Measurements from ENCODE around the gene ING3. TPM values are rescaled to one million over a fixed set of nuclear protein-coding genes. Genes with fewer than 3 reads are reported as not detected.

The ING3 gene
- total RNA-seq, 2 donors from 2014 or later = 12.6 to 14.9 TPM

DNA sequence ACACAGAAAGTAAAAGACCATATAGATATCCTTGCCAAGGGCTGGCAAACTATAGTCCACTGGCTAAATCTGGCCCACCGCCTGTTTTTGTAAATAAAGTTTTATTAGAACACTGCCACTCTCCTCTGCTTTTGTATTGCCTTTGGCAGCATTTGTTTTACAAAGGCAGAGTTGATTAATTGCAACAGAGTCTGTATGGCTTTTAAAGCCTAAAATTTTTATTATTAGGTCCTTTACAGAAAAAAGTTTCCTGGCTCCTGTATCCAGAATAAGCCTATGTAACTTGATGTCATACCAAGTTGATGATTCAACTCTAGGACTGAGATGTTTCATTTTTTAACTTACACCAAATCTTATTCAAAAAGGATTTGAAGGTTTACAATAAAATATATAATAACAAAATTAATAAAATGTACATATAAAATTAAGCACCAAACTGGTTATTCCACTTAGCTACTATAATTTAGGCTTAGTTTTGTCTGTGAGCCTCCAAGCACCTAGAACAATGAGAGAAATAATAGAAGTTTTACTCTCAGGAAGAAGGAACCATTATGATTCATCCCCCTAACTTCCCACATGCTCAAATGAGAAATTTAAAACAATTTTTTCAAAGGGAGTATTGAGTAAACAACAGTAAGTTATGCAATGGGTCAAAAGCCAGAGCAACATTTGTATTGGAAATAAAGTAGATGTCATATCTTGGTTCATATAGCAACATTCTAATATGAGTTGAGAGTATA lies 69.8 kb downstream of the ING3 start:
- H3K9me3 Mint-ChIP-seq = no peaks in the 10 kb centered on the region
- Histone ChIP-seq H3K9me3 (ENCODE audit: control insufficient read depth, low read length) (no peaks in the 10 kb centered on the region), H3K27me3 (ENCODE audit: control insufficient read depth, insufficient read depth, low read length, poor library complexity, severe bottlenecking) (no peaks in the 10 kb centered on the region), H3K4me3 (ENCODE audit: low read length) (no peak overlapping the region), H3K36me3 (ENCODE audit: control insufficient read depth, insufficient read depth, low read length) (no peaks in the 10 kb centered on the region), H3K9ac (ENCODE audit: extremely low read depth, low read length, poor library complexity, severe bottlenecking) (no peak overlapping the region), H3K4me1 (ENCODE audit: control insufficient read depth, insufficient read depth, low read length) (no peaks in the 10 kb centered on the region), H3K27ac (ENCODE audit: low read depth, low read length) (no peak overlapping the region)
- peaks cover 16% of the 10 kb centered on the region for H3K4me1 Mint-ChIP-seq
- H3K27ac Mint-ChIP-seq = no peak overlapping the region
- no peak overlapping the region for H3K4me3 Mint-ChIP-seq
- DNase-seq = no peak
- 90 to 100% methylated on average over 1 of the region's 1 CpG for WGBS, 2 experiments (ENCODE audit: insufficient coverage in 1 of 2, insufficient read length in 1 of 2)
- H3K27me3 Mint-ChIP-seq (ENCODE audit: insufficient read depth) = no peaks in the 10 kb centered on the region
- no peaks in the 10 kb centered on the region for H3K36me3 Mint-ChIP-seq (ENCODE audit: low read depth)
- TF ChIP-seq, protein P1, sequence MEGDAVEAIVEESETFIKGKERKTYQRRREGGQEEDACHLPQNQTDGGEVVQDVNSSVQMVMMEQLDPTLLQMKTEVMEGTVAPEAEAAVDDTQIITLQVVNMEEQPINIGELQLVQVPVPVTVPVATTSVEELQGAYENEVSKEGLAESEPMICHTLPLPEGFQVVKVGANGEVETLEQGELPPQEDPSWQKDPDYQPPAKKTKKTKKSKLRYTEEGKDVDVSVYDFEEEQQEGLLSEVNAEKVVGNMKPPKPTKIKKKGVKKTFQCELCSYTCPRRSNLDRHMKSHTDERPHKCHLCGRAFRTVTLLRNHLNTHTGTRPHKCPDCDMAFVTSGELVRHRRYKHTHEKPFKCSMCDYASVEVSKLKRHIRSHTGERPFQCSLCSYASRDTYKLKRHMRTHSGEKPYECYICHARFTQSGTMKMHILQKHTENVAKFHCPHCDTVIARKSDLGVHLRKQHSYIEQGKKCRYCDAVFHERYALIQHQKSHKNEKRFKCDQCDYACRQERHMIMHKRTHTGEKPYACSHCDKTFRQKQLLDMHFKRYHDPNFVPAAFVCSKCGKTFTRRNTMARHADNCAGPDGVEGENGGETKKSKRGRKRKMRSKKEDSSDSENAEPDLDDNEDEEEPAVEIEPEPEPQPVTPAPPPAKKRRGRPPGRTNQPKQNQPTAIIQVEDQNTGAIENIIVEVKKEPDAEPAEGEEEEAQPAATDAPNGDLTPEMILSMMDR (conservative IDR thresholded peaks at IDR 0.05) = no peak

GRCh38 chr7:121020989-121021969 lies 70.7 kb downstream of the ING3 start:
- Histone ChIP-seq H3K27me3 (ENCODE audit: control insufficient read depth, insufficient read depth, low read length, poor library complexity, severe bottlenecking) (no peaks in the 10 kb centered on the region), H3K4me1 (ENCODE audit: control insufficient read depth, insufficient read depth, low read length) (no peaks in the 10 kb centered on the region), H3K9me3 (ENCODE audit: control insufficient read depth, low read length) (peaks cover 6% of the 10 kb centered on the region), H3K4me3 (ENCODE audit: low read length) (no peak overlapping the region), H3K27ac (ENCODE audit: low read depth, low read length) (no peak overlapping the region), H3K9ac (ENCODE audit: extremely low read depth, low read length, poor library complexity, severe bottlenecking) (no peak overlapping the region), H3K36me3 (ENCODE audit: control insufficient read depth, insufficient read depth, low read length) (no peaks in the 10 kb centered on the region)
- H3K27ac Mint-ChIP-seq = no peak overlapping the region
- H3K4me3 Mint-ChIP-seq = no peak overlapping the region
- no peaks in the 10 kb centered on the region for H3K36me3 Mint-ChIP-seq (ENCODE audit: low read depth)
- no peak for DNase-seq
- no peaks in the 10 kb centered on the region for H3K9me3 Mint-ChIP-seq
- TF ChIP-seq, protein P1 (conservative IDR thresholded peaks at IDR 0.05) = no peak
- WGBS, 2 experiments (ENCODE audit: insufficient coverage in 1 of 2, insufficient read length in 1 of 2) = 90 to 100% methylated on average over 1 to 5 of the region's 5 CpGs
- peaks cover 16% of the 10 kb centered on the region for H3K4me1 Mint-ChIP-seq
- no peaks in the 10 kb centered on the region for H3K27me3 Mint-ChIP-seq (ENCODE audit: insufficient read depth)

DNA sequence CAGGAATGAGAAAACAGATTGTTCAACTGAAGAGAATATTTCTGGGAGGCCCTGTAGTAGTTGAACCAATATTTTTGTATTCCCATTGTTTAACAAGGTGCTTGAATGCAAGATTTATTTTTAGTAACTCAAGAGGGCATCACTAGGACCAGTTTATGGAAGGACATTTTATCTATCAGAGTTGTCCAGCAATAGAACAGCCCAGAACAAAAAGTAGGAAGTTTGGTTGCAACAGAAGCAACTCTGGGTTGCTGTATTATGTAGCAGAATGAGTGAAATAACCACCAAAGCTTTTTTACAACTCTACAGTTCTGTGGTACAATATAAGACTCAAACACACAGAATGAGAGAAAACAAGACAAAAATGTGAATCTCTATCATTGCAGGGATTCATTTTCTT lies 72.6 kb downstream of the ING3 start:
- Mint-ChIP-seq H3K4me1 (peaks cover 25% of the 10 kb centered on the region), H3K36me3 (ENCODE audit: low read depth) (no peaks in the 10 kb centered on the region), H3K4me3 (no peak overlapping the region), H3K27me3 (ENCODE audit: insufficient read depth) (no peaks in the 10 kb centered on the region), H3K9me3 (no peaks in the 10 kb centered on the region), H3K27ac (no peak overlapping the region)
- TF ChIP-seq, protein P1 (conservative IDR thresholded peaks at IDR 0.05) = no peak
- peaks cover 7% of the 10 kb centered on the region for H3K9me3 ChIP-seq (ENCODE audit: control insufficient read depth, low read length)
- H3K4me3 ChIP-seq (ENCODE audit: low read length) = no peak overlapping the region
- no peaks in the 10 kb centered on the region for H3K36me3 ChIP-seq (ENCODE audit: control insufficient read depth, insufficient read depth, low read length)
- H3K27ac ChIP-seq (ENCODE audit: low read depth, low read length) = no peak overlapping the region
- H3K9ac ChIP-seq (ENCODE audit: extremely low read depth, low read length, poor library complexity, severe bottlenecking) = no peak overlapping the region
- H3K27me3 ChIP-seq (ENCODE audit: control insufficient read depth, insufficient read depth, low read length, poor library complexity, severe bottlenecking) = no peaks in the 10 kb centered on the region
- H3K4me1 ChIP-seq (ENCODE audit: control insufficient read depth, insufficient read depth, low read length) = no peaks in the 10 kb centered on the region
- DNase-seq = no peak
